ENCODE measurements around the gene USP28. TPM values are rescaled to one million over a fixed set of nuclear protein-coding genes. Genes with fewer than 3 reads are reported as not detected.

Gene USP28
- total RNA-seq, 1 donor from 2014 or later, result 35.0 TPM

- no peaks in the 10 kb centered on the region for H3K27me3 ChIP-seq (ENCODE audit: insufficient read depth, low read length)
- no peak for TF ChIP-seq EZH2 (IDR thresholded peaks at IDR 0.05; ENCODE audit: insufficient read depth, low read length)
- TF ChIP-seq, protein P1, sequence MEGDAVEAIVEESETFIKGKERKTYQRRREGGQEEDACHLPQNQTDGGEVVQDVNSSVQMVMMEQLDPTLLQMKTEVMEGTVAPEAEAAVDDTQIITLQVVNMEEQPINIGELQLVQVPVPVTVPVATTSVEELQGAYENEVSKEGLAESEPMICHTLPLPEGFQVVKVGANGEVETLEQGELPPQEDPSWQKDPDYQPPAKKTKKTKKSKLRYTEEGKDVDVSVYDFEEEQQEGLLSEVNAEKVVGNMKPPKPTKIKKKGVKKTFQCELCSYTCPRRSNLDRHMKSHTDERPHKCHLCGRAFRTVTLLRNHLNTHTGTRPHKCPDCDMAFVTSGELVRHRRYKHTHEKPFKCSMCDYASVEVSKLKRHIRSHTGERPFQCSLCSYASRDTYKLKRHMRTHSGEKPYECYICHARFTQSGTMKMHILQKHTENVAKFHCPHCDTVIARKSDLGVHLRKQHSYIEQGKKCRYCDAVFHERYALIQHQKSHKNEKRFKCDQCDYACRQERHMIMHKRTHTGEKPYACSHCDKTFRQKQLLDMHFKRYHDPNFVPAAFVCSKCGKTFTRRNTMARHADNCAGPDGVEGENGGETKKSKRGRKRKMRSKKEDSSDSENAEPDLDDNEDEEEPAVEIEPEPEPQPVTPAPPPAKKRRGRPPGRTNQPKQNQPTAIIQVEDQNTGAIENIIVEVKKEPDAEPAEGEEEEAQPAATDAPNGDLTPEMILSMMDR (IDR thresholded peaks at IDR 0.05; ENCODE audit: insufficient read depth, low read depth, low read length), result no peak
- H3K9me3 Mint-ChIP-seq (ENCODE audit: unreplicated experiment), result no peaks in the 10 kb centered on the region
- H3K4me1 Mint-ChIP-seq (ENCODE audit: low read depth, unreplicated experiment), result no peaks in the 10 kb centered on the region
- no peak overlapping the region for H3K4me3 ChIP-seq (ENCODE audit: insufficient read depth, low read depth, low read length)
- no peaks in the 10 kb centered on the region for H3K79me2 ChIP-seq (ENCODE audit: insufficient read depth, low read length)
- H3K4me1 ChIP-seq (ENCODE audit: insufficient read depth, low read length), result no peaks in the 10 kb centered on the region
- H3K4me2 ChIP-seq (ENCODE audit: low read length), result no peak overlapping the region
- H4K20me1 ChIP-seq (ENCODE audit: insufficient read depth, low read length), result no peaks in the 10 kb centered on the region
- H3K27ac Mint-ChIP-seq (ENCODE audit: unreplicated experiment), result no peak overlapping the region
- H3K9ac ChIP-seq (ENCODE audit: low read length), result no peak overlapping the region
- no peak overlapping the region for H3K27ac ChIP-seq (ENCODE audit: low read depth, low read length)
- peaks cover 2% of the 10 kb centered on the region for H3K27me3 Mint-ChIP-seq (ENCODE audit: low read depth, unreplicated experiment)
- H2AFZ ChIP-seq (ENCODE audit: low read depth, low read length), result no peak overlapping the region
- H3K9me3 ChIP-seq (ENCODE audit: insufficient read depth, low read depth, low read length), result no peaks in the 10 kb centered on the region
- H3K36me3 ChIP-seq (ENCODE audit: insufficient read depth, low read length), result no peaks in the 10 kb centered on the region
- H3K36me3 Mint-ChIP-seq (ENCODE audit: low read depth, unreplicated experiment), result no peaks in the 10 kb centered on the region
- H3K4me3 Mint-ChIP-seq (ENCODE audit: unreplicated experiment), result no peak overlapping the region
- no peak for FAIRE-seq
- DNase-seq (ENCODE audit: low read depth), result no peak
Measured at GRCh38 chr11:113901141-113901540, 25.8 kb upstream of the USP28 start.

DNA sequence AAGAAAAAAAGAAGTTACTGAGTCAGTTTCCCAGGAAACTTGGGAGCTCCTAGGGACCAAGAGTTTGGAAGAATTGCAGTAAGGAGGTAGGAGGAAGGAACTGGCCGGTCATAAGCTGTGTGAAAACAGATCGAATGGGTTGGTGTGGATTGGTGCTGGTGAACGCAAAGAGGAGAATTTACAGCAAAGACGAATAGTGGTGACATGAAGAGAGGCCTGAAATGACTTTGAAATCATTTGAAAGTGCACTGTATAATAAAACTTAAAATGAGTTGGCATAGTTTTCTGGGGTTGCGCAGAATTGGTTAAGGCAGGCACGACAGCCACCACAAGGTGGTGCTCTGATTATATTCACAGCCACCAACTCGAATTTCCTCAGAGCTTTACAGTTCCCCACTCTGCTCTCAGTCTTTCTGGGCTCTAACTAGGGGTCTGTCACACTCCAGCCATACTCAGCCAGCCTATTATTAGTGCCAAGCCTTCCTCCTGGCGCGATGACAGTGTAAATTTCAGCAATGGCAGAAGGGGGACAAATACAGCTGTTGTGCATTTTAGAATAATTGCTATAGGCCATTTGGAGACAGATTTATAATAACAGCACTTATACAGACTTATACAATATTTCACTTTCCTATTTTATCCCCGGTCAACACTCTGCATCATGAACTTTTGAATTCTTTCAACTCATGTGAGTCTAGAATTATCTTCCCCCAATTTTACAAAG lies 20.9 kb upstream of the USP28 start:
- Histone ChIP-seq H3K27ac (ENCODE audit: low read depth, low read length) (no peak overlapping the region), H2AFZ (ENCODE audit: low read depth, low read length) (no peak overlapping the region), H3K4me2 (ENCODE audit: low read length) (no peak overlapping the region), H3K36me3 (ENCODE audit: insufficient read depth, low read length) (no peaks in the 10 kb centered on the region), H3K9me3 (ENCODE audit: insufficient read depth, low read depth, low read length) (no peaks in the 10 kb centered on the region), H3K4me3 (ENCODE audit: insufficient read depth, low read depth, low read length) (no peak overlapping the region), H4K20me1 (ENCODE audit: insufficient read depth, low read length) (no peaks in the 10 kb centered on the region), H3K4me1 (ENCODE audit: insufficient read depth, low read length) (no peaks in the 10 kb centered on the region), H3K27me3 (ENCODE audit: insufficient read depth, low read length) (peaks cover 2% of the 10 kb centered on the region), H3K79me2 (ENCODE audit: insufficient read depth, low read length) (no peaks in the 10 kb centered on the region), H3K9ac (ENCODE audit: low read length) (no peak overlapping the region)
- Mint-ChIP-seq H3K9me3 (ENCODE audit: unreplicated experiment) (no peaks in the 10 kb centered on the region), H3K27ac (ENCODE audit: unreplicated experiment) (no peak overlapping the region), H3K4me1 (ENCODE audit: low read depth, unreplicated experiment) (peaks cover 2% of the 10 kb centered on the region), H3K27me3 (ENCODE audit: low read depth, unreplicated experiment) (peaks cover 2% of the 10 kb centered on the region), H3K4me3 (ENCODE audit: unreplicated experiment) (no peak overlapping the region), H3K36me3 (ENCODE audit: low read depth, unreplicated experiment) (no peaks in the 10 kb centered on the region)
- TF ChIP-seq EZH2 (IDR thresholded peaks at IDR 0.05; ENCODE audit: insufficient read depth, low read length), result no peak
- TF ChIP-seq, protein P1 (IDR thresholded peaks at IDR 0.05; ENCODE audit: insufficient read depth, low read depth, low read length), result peak; percentile 81
- FAIRE-seq, result no peak
- DNase-seq (ENCODE audit: low read depth), result no peak
